COLO668 (cell line): ENCODE data around the gene CIAO2A.
A peak's percentile ranks its signal among the peaks of the same experiment; 100 is the strongest.
"Not testable (repeated sequence)": the region's sequence is repeated elsewhere in the genome, so short reads cannot be mapped to it uniquely, and the experiment has no call there.

ENCODE experiments used
- DNase-seq: peaks from one replicate; lab custom pipeline; 2025; ENCODE audit not compliant: unreplicated experiment; lab: John Stamatoyannopoulos, UW

Gene CIAO2A

DNA sequence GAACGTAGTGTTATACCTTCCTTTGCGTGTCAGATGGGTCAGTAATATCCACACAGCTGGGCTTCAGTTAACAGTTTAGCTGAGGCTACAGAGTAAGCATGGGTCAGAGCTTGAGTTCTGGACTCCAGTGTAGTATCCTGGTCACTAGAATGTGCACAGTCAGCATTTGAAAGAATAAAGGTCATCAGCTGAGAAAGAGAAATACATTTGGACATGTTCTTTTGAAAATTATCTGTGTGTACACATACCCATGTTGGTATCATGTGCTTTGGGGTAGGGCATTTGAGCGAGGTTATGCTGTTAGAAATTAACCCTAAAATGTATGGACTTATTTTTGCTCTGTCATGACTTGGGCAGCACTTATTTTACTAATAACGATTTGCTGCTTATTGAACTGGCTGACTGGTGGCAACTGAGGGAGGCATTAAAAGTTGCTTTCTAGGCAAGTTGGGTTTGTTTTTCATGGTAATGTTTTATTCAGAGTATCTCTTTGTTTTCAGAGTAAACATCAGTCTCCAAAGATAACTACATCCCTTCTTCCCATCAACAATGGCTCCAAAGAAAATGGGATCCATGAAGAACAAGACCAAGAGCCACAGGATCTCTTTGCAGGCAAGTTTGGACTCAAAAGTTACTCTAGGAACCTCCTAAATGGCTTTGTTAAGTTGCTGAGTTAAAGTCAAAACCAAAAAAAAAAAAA lies 18.6 kb upstream of the CIAO2A start:
- no peak for DNase-seq

- no peak for DNase-seq
Observed at GRCh38 chr15:64111679-64112050, 18.0 kb upstream of the CIAO2A start.

GRCh38 chr15:64110950-64111678 lies 17.5 kb upstream of the CIAO2A start:
- no peak for DNase-seq

- not testable (repeated sequence) for DNase-seq
Observed at GRCh38 chr15:64110108-64110701, 16.6 kb upstream of the CIAO2A start.

DNA sequence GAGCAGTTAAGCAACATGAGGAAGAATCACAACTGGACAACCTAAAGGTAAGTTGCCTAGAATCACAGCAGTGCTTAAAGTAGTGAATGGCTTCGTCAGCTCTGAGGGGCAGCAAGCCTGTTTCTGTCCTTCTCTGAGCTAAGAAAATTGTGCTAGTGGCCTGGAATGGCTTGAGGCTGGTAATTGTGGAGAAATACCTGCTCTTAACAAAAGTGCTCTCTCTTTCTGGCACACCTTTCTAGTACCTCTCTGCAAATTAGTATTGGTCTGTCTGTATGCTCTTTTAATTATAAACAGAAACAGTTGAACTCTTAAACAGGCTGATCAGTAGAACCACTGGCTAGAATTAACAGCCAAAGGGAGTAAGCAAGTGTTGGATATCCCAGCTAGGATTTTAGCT lies 13.7 kb upstream of the CIAO2A start:
- no peak for DNase-seq

GRCh38 chr15:64105113-64105704 lies 11.6 kb upstream of the CIAO2A start:
- no peak for DNase-seq

DNA sequence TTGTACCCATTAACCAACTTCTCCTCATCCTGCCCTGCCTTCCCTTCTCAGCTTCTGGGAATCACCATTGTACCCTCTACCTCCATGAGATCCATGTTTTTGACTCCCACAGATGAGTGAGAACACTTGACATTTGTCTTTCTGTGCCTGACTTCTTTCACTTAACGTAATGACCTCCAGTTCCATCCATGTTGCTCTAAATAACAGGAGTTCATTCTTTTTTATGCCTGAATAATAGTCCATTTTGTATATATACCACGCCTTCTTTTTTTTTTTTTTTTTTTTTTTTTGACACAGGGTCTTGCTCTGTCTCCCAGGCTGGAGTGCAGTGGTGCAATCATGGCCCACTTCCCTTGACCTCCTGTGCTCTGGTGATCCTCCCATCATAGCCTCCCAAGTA lies 8.9 kb upstream of the CIAO2A start:
- no peak for DNase-seq

DNA sequence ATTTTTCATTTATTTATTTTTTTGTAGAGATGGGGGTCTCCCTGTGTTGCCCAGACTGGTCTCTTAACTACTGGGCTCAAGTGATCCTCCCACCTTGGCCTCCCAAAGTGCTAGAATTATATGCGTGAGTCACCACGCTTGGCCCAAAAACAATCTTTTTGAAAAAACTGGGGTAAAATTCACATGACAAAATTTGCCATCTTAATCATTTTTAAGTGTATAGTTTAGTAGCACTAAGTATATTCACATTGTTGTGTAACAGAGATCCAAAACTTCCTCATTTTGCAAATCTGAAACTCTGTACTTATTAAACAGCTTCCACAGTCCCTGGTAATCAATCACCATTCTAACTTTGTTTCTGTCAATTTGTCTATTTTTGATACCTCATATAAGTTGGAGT lies 7.3 kb upstream of the CIAO2A start:
- DNase-seq = no peak

DNA sequence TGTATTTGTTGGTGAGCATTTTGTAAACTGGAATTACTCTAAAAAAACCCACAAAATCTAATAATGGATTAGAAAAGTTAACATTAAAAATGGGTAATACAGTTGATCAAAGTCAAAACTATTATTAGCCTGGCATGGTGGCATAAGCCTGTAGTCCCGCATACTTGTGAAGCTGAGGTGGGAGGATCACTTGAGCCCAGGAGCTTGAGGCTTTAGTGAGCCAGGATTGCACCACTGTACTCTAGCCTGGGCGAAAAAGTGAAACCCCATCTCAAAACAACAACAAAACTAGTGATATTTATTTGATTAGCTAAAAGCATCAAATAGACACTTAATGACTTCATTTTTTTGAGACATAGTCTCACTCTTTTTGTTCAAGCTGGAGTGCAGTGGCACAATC lies 5.7 kb upstream of the CIAO2A start:
- no peak for DNase-seq

DNA sequence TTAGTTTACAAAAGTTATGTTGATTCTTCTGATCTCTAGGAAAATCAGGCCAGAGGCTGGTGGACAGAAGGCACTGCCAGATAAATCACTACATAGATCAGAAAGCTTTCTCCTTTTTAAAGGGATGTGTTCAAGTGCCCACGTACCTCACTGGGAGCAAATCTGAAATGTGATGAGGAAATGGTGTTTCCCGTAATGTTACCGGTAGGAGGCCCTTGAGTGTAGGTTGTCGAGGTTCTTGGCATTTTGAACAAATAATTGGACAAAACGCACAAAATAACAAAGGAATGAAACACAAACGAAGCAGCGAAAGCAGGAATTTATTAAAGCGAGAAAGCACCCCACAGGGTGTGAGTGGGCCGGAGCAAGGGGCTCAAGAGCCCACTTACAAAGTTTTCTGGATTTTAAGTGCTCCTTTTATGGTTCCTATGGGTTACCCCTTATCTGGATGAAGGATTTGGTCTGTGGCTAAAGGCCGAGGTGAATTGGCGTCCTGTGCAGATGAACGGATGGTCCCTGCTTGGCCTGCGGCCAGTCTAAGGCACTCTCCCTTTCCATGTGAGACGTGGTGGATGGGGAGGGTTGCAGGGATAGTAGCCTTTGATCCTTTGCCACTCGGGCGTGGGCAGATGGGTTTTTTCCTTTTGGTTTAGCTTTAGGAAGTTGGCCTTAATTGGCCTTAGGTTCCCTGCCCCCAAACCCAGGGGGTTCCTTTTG lies 3.2 kb upstream of the CIAO2A start:
- no peak for DNase-seq

- peak; percentile 93 for DNase-seq
Observed at GRCh38 chr15:64095795-64096667, 2.4 kb upstream of the CIAO2A start, which contains the start of gene SNX1. SNX1 (plus strand) TSS chr15:64095982; CDS start chr15:64096014, 32 bp downstream.

- DNase-seq = no peak
Observed at GRCh38 chr15:64095431-64095794, 1.8 kb upstream of the CIAO2A start.

DNA sequence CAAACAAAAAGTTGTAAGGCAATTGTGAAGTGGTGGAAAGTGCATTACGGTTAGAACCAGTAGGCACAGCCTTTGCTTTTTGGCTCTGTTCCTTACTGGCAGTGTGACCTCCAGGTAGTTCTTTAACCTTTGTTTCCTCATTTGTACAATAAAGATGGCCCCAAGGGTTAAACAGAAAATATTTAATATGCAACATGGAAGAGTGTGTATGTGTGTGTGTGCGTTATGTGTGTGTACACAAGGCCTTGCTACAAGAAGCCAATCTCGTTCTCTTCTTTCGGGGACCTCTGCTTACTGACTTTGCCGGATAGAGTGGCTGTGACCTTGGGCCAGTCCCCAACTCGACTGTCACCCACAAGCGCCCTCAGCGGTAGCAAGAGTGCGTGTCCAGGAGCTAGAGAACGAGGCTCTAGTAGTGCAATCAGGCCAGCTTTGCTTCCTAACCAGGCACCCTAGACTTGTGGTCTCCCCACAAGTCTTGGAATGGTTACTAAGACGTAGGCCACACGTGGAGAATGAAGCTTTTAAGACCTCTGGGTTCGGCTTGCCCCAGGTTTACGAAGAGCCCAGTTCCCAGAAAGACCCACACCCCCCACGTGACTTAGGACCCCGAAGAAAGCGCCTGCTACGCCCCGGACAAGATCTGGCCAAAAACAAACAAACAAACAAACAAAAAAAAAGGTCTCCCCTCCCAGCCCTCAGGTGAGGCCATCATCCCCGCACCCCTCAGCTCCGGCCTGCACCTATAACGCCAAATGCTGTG lies 593 bp downstream of the CIAO2A start:
- DNase-seq = peak; percentile 57

DNA sequence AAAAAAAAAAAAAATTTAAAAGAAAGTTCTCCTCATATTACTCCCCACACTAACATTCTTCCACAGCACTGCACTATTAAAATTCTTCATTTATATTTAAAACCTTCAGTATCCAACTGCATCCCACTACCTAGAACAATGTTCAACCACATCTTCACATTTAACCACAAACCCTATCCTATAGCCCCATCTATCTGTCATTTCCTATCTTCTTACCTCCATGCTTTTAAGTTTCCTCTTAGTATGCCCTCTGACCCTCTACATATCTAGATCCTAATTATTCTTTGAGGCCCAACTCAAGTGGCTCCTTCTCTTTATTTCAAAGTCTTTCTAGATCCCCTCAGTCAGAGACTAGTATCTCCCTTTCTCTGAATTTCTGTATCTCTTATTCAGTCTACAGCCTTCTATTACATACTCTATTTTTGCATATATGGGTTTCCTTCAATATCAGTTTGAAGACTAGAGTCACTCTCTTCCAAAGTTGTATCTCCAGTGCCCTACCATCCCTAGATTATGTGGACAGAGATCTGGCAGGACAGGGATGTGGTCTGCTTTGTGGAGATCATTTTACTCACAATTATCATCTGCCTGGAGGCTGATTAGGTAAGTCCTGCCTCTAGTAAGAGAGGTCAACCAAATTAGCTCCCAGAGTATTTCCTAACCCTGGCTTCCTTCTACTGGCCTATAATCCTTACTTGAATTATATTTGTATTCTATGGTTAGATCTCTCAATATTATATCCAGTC lies 1.4 kb downstream of the CIAO2A start:
- no peak for DNase-seq

DNA sequence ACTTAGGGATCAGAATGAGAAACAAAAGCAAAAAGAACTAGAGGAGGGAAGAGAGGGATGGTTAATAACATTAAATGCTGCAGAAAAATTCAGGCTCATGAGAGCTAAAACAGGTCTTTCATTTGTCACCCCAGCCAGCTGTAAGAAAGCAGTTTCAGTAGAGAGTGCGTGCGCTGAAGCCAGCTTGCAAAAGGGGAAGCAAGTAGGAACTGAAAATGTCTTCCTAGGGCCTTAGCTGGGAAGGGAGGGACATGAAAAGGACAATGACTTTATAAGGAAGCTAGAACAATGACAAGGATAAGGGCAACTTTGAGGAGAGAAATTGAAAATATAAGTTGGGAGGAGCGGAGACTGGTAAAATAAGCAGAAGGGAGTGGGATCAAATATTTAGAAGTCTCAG lies 3.1 kb downstream of the CIAO2A start:
- no peak for DNase-seq

DNA sequence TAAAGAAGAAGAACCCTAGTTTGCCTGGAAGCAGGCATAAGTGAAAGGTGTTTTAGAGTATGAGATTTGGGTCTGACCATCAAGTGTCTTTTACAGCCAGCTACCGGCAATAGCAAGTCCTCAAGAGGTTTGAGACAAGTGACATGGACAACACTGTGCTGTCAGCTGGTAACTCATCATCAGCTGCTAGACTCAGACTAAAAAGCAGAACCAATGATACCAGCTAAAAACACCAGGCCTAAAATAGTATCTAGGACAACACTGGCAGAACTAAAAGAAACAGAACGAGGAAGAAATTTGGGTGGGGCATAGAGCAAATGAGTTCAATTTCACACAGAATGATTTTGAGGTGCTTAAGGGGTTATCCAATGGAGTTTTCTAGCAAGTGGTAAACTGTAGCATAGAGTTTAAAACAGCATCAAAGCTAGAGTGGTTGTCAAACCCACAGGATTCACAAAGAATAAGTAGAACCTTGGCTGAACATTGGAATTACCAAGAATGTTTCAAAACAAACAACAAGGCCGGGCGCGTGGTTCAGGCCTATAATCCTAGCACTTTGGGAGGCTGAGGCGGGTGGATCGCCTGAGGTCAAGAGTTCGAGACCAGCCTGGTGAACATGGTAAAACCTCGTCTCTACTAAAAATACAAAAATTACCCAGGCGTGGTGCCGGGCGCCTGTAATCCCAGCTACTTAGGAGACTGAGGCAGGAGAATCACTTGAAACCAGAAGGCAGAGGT lies 3.9 kb downstream of the CIAO2A start:
- no peak for DNase-seq

- no peak for DNase-seq
Observed at GRCh38 chr15:64082757-64083156, 10.9 kb downstream of the CIAO2A start.

DNA sequence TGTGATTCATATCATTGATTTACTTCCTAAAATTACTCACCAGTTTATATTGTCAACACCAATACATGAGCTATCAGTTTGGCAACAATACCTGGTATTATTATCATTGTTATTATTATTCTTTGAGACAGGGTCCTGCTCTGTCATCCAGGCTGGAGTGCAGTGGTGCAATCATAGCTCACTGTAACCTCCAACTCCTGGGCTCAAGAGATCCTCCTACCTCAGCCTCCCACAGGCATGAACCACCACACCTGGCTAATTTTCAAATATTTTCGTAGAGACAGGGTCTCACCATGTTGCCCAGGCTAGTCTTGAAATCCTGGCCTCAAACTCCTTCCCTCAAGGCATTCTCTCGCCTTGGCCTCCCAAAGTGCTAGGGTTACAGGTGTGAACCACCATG lies 20.1 kb downstream of the CIAO2A start:
- not testable (repeated sequence) for DNase-seq
